WERI-Rb-1 (cell line): Measurements from ENCODE around the gene ACVR1B.

ENCODE experiments used
- DNase-seq: peaks from one replicate; pipeline ENCODE4 v3.0.0-alpha.2; 2020
- H3K27ac ChIP-seq: fragments of 250-450 bp; sonication (Bioruptor Pico); 2 replicates; pipeline ENCODE4 v1.5.1; 2020; ENCODE audit warnings: mild to moderate bottlenecking, moderate library complexity
- H3K27me3 ChIP-seq: fragments of 250-450 bp; sonication (Bioruptor Pico); 2 replicates; pipeline ENCODE4 v1.5.1; 2021; ENCODE audit warnings: mild to moderate bottlenecking, low read depth, moderate library complexity; ENCODE audit not compliant: insufficient read depth, severe bottlenecking
- H3K36me3 ChIP-seq: fragments of 250-450 bp; sonication (Bioruptor Pico); 2 replicates; pipeline ENCODE4 v1.5.1; 2020; ENCODE audit warnings: mild to moderate bottlenecking, moderate library complexity
- H3K4me3 ChIP-seq: 2 replicates; pipeline ENCODE4 v1.5.1; 2011; ENCODE audit warnings: low read depth, mild to moderate bottlenecking, control low read depth, low read length
- H3K9me3 ChIP-seq: fragments of 250-450 bp; sonication (Bioruptor Pico); 2 replicates; pipeline ENCODE4 v1.5.1; 2021; ENCODE audit warnings: mild to moderate bottlenecking, moderate library complexity; ENCODE audit not compliant: severe bottlenecking
- TF ChIP-seq, protein P1 (sequence below): IDR thresholded peaks from 2 replicates; pipeline ENCODE4 v1.5.1; 2011; ENCODE audit warnings: low read depth, mild to moderate bottlenecking, control low read depth, inconsistent platforms, low read length

ACVR1B gene

DNA sequence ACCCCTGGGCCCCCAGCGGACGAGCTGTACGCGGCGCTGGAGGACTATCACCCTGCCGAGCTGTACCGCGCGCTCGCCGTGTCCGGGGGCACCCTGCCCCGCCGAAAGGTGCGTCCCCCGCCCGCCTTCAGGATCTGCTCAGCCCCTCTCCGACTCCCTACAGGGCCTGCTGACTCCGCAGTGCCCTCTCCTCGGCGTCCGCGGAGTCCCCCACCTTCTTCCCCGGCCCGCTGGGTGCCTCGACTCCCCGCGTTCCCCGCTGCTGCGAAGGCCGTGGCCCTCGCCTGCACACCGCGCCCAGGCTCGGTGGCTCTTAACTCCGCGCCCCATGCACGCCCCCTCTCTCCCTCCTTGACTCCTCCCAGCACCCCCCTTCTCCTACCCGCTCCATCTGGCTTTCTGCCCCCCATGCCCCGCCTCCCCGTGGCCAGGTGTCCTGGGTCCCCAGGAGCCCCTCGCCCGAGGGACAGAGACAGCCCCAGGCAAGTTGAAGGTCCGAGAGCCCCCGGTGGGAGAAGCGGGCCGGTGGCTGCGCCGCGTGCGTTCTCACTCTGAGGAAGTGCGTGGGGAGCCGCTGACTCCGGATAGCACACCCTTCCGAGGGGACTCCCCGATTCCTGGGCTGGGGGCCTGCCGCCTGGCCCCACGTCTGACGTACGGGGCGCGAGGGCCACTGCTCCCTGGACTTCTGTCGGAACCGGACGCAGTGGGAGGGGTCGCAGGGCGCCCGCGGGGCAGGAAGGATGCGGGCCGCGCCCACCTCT, 55.8 kb downstream of the ACVR1B start:
- TF ChIP-seq, protein P1, sequence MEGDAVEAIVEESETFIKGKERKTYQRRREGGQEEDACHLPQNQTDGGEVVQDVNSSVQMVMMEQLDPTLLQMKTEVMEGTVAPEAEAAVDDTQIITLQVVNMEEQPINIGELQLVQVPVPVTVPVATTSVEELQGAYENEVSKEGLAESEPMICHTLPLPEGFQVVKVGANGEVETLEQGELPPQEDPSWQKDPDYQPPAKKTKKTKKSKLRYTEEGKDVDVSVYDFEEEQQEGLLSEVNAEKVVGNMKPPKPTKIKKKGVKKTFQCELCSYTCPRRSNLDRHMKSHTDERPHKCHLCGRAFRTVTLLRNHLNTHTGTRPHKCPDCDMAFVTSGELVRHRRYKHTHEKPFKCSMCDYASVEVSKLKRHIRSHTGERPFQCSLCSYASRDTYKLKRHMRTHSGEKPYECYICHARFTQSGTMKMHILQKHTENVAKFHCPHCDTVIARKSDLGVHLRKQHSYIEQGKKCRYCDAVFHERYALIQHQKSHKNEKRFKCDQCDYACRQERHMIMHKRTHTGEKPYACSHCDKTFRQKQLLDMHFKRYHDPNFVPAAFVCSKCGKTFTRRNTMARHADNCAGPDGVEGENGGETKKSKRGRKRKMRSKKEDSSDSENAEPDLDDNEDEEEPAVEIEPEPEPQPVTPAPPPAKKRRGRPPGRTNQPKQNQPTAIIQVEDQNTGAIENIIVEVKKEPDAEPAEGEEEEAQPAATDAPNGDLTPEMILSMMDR: no peak
- H3K4me3 ChIP-seq: peak overlapping the region; percentile 39
- no peak overlapping the region; the same call in 1 of the 2 replicates for H3K27ac ChIP-seq
- H3K36me3 ChIP-seq: peaks cover 3% of the 10 kb centered on the region; the same call in 1 of the 2 replicates
- H3K27me3 ChIP-seq: no peaks in the 10 kb centered on the region
- H3K9me3 ChIP-seq: no peaks in the 10 kb centered on the region
- peak; percentile 51 for DNase-seq

DNA sequence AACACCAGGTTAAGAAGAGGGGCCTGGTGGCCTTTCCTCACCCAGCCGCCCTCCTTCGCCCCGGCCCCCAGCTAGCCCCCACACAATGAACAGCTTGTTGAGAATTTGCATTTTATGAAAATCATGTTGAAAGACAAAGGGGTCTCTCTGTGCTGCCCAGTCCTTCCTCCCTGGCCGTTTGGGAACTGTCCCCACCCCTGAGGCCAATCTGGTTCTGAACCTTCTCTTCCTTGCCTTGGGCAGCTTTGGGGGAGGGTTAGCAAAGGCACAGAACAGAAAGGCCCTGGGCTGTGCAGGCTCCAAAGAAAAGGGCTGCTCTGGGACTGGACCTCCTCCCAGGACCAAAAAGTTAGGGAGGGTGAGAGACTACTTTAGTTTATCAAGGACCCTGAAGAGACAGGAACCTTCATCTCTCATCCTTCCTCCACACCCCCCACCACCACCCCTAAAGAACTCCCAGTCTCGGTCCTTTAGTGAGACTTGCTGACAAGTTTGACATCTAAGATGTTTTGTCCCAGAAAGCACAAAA, 56.5 kb downstream of the ACVR1B start:
- DNase-seq: no peak
- TF ChIP-seq, protein P1: no peak
- no peaks in the 10 kb centered on the region for H3K9me3 ChIP-seq
- H3K4me3 ChIP-seq: no peak overlapping the region
- H3K27me3 ChIP-seq: no peaks in the 10 kb centered on the region
- no peak overlapping the region for H3K27ac ChIP-seq
- peaks cover 3% of the 10 kb centered on the region; the same call in 1 of the 2 replicates for H3K36me3 ChIP-seq

DNA sequence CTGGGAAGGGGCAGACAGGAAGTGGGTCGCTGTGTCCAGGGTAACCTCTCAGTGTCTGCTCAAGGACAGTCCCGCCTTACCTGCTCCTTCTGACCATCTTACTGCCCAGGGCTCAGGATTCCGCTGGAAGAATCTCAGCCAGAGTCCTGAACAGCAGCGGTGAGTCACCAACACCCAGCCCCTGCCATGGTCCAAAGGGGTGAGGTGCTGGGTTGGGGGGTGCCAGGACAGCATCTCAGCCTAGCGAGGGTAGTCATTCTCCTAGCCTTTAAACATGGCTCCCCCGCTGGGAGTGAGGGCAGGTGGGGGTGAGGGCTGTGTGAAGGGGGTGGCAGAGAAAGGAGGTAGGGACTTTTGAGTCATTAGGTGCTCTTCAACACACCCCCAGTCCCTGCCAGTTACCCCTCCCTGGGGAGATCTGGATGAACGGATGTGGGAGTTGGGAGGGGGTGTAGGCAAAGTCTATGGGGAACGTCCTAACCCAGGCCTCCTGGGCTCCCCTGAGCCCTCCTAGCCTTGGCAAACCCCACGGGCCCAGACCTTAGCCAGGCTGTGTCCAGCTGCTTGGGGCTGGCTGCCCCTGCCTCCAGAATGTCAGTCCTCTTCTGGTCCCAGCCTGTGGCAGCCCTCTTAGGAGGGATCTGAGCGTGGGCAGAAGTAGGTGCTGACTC, 57.7 kb downstream of the ACVR1B start:
- Histone ChIP-seq H3K27ac (no peak overlapping the region), H3K27me3 (no peaks in the 10 kb centered on the region), H3K4me3 (no peak overlapping the region), H3K36me3 (peaks cover 4% of the 10 kb centered on the region; the same call in 1 of the 2 replicates), H3K9me3 (no peaks in the 10 kb centered on the region)
- no peak for DNase-seq
- TF ChIP-seq, protein P1: no peak

DNA sequence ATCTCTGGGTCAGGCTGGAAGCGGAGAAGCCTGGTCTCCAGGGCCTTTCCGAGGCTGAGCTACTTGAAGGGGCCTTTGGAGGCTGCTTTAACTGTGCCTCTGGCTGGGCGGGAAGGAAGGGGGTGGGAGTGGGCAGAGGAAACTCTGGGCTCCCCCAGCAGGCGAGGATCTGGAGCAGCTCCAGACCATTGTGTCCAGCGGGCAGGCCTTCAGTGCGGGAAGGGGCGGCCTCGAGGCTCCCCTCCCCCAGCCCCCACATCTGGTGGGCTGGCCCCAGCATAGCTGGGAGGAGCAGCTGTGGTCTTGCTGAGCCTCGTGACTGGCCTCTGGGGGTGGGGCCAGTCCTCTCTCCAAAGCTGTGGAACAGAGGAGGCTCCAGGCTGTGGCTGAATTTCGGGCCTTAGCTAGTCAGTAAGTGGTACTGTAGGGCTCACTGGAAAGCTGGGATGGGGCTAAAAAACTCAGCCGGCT, 58.7 kb downstream of the ACVR1B start:
- TF ChIP-seq, protein P1: no peak
- DNase-seq: peak; percentile 58
- Histone ChIP-seq H3K9me3 (no peaks in the 10 kb centered on the region), H3K4me3 (no peak overlapping the region), H3K36me3 (peaks cover 5% of the 10 kb centered on the region; the same call in 1 of the 2 replicates), H3K27me3 (no peaks in the 10 kb centered on the region), H3K27ac (peak overlapping the region; percentile 28)

DNA sequence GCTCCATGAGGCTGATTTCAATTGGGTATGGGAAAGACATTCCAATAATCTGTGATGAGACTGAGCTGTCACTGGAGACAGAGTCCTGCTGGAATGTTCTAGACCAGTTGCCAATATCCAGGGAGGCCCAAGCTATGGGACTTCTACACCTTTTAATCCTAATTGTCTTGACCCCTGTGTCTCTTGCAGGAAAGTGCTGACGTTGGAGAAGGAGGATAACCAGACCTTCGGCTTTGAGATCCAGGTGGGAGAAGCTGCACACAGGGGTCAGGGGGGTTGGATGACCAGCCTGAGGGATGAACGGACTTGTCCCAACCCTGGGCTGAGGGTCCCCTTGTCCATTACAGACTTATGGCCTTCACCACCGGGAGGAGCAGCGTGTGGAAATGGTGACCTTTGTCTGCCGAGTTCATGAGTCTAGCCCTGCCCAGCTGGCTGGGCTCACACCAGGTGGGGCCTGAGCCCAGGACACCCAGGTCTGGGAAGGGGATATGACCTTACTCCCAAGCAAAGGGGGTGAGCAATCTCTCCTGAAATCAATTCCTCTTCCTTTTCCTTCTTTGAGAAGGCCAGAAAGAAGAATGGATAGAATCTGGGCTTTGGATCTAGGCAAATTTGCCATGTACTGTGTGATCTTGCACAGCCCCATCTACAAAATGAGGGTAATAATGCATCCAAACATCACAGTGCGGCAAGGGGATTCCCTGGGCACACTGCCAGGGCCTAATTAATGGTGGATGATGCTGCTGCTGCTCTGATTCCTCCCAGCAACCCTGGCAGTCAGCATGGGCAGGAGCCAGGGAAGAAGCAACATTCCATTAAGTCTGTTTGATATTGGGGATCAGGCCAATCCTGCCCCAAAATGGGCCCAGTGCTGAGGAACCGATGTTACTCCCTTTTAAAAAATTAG, 59.4 kb downstream of the ACVR1B start:
- no peak for DNase-seq
- Histone ChIP-seq H3K27ac (no peak overlapping the region), H3K9me3 (no peaks in the 10 kb centered on the region), H3K4me3 (no peak overlapping the region), H3K27me3 (no peaks in the 10 kb centered on the region), H3K36me3 (peaks cover 5% of the 10 kb centered on the region; the same call in 1 of the 2 replicates)
- TF ChIP-seq, protein P1: no peak
